Right lobe of liver (tissue), 6 donors: Measurements from ENCODE around the gene SSC5D. TPM values are rescaled to one million over a fixed set of nuclear protein-coding genes. Genes with fewer than 3 reads are reported as not detected.
"Not testable (repeated sequence)": the region's sequence is repeated elsewhere in the genome, so short reads cannot be mapped to it uniquely, and the experiment has no call there.

Source experiments
- ATAC-seq, 4 donors: fragments of 200-7000 bp; cut with Tn5 transposase; one replicate each; pipeline ENCODE4 v1.9.1; 2020; ENCODE audit warnings: mild to moderate bottlenecking in 4 of 4, moderate library complexity in 4 of 4
- DNase-seq, 3 donors: peaks; one replicate each; pipeline ENCODE4 v3.0.0-alpha.2; 2020
- H3K27ac ChIP-seq, 3 donors: fragments of 200-600 bp; one replicate each; pipeline ENCODE4 v1.8.0; 2022
- H3K27me3 ChIP-seq, 2 donors: fragments of 200-600 bp; one replicate each; pipeline ENCODE4 v1.8.0; 2022
- H3K36me3 ChIP-seq, 4 donors: fragments of 200-600 bp; sonication (generic) in 1 of 4; one replicate each; pipeline versions ENCODE4 v1.5.1 to v1.8.0; 2017 to 2022; ENCODE audit warnings: control low read depth in 1 of 4
- H3K4me1 ChIP-seq, 4 donors: fragments of 200-600 bp; sonication (generic) in 1 of 4; one replicate each; pipeline versions ENCODE4 v1.5.1 to v1.8.0; 2017 to 2022; ENCODE audit warnings: control low read depth in 1 of 4
- H3K4me3 ChIP-seq, 3 donors: fragments of 200-600 bp; one replicate each; pipeline ENCODE4 v1.8.0; 2022
- H3K9me3 ChIP-seq, 4 donors: fragments of 200-600 bp; sonication (generic) in 1 of 4; one replicate each; pipeline versions ENCODE4 v1.5.1 to v1.8.0; 2017 to 2022; ENCODE audit warnings: control low read depth in 1 of 4
- CTCF ChIP-seq, 4 donors: fragments of 200-600 bp in 3 of 4; fragments of 450-650 bp in 1 of 4; IDR thresholded peaks; one replicate each; pipeline versions ENCODE4 v1.5.1 to v1.8.0; 2016 to 2022; ENCODE audit warnings: antibody characterized with exemption in 4 of 4, mild to moderate bottlenecking in 2 of 4
- POLR2A ChIP-seq: fragments of 450-650 bp; IDR thresholded peaks from one replicate; pipeline ENCODE4 v1.6.1; 2017; ENCODE audit warnings: antibody characterized with exemption, mild to moderate bottlenecking
- WGBS: methylation state at CpG from one replicate; pipeline ENCODE4 v1.1.6; 2018; ENCODE audit warnings: low coverage, low lambda C conversion rate; ENCODE audit not compliant: insufficient coverage; ENCODE audit errors: missing lambda C conversion rate; 5-methylcytosine and 5-hydroxymethylcytosine counted together
- intact Hi-C, 2 donors: fragments of 100-400 bp; cut with DNase I; formaldehyde crosslinking; loops; one replicate each; pipeline versions ENCODE4 v1.11.2 to v1.14.1; 2022
- total RNA-seq, 6 experiments: library from RNA; depleted of rRNA in 2 of 6; stranded (reverse); fragments of >200 nt in 2 of 6; fragmentation: NEBNext Ultra II Directional in 3 of 6; extraction: Animal tissue kit (Norgen Biotek cat#: 25700) in 3 of 6; gene quantifications; one replicate each; pipeline versions ENCODE4 v1.1.0 to v1.2.4, GENCODE V29; 2016 to 2023
- donor health status: DM: no; HTN: yes; CAD: no.
- donor health status: DM: no; HTN: no; CAD: no.
- donor health status: DM: no; HTN: no; CAD: no.
- donor health status: DM: no; HTN: yes; CAD: no.
- donor health status: DM: no; HTN: yes; CAD: no.

The SSC5D gene
- total RNA-seq, 6 experiments from 2014 or later: 0.35 to 1.6 (median 1.2) TPM

GRCh38 chr19:55444646-55445045 is 43.6 kb upstream of the SSC5D start:
- Histone ChIP-seq H3K27ac (no peak overlapping the region), H3K27me3 (peaks cover 0 to 10% of the 10 kb centered on the region in 2 donors), H3K9me3 (no peaks in the 10 kb centered on the region), H3K36me3 (no peaks in the 10 kb centered on the region), H3K4me1 (no peaks in the 10 kb centered on the region), H3K4me3 (no peak overlapping the region)
- DNase-seq: peak in 1 of 3 donors; percentile 33
- 24% methylated on average over 7 of the region's 11 CpGs for WGBS
- no peak for TF ChIP-seq CTCF (IDR thresholded peaks at IDR 0.05)
- TF ChIP-seq POLR2A: no peak
- no peak for ATAC-seq
- intact Hi-C loops: no loop called here

GRCh38 chr19:55446060-55446459 is 42.2 kb upstream of the SSC5D start:
- Histone ChIP-seq H3K27ac (no peak overlapping the region), H3K36me3 (no peaks in the 10 kb centered on the region), H3K4me3 (no peak overlapping the region), H3K27me3 (no peaks in the 10 kb centered on the region), H3K9me3 (no peaks in the 10 kb centered on the region), H3K4me1 (no peaks in the 10 kb centered on the region)
- 48% methylated on average over 8 of the region's 8 CpGs for WGBS
- intact Hi-C loops: no loop called here
- ATAC-seq (no peak), DNase-seq (no peak)
- TF ChIP-seq POLR2A: no peak
- no peak for TF ChIP-seq CTCF (IDR thresholded peaks at IDR 0.05)

- ATAC-seq: peak; percentile 29 to 59 (median 42)
- Histone ChIP-seq H3K27me3 (no peaks in the 10 kb centered on the region), H3K4me1 (no peaks in the 10 kb centered on the region), H3K9me3 (no peaks in the 10 kb centered on the region), H3K27ac (no peak overlapping the region), H3K4me3 (no peak overlapping the region), H3K36me3 (no peaks in the 10 kb centered on the region)
- intact Hi-C loops: no loop called here
- DNase-seq: no peak
- no peak for TF ChIP-seq CTCF (IDR thresholded peaks at IDR 0.05)
- 43% methylated on average over 2 of the region's 16 CpGs for WGBS
Observed at GRCh38 chr19:55447421-55448174, 40.6 kb upstream of the SSC5D start.

GRCh38 chr19:55448175-55448490 is 40.1 kb upstream of the SSC5D start:
- WGBS: 89% methylated on average over 5 of the region's 5 CpGs
- intact Hi-C loops, H3K9me3 ChIP-seq, H3K4me3 ChIP-seq, H3K4me1 ChIP-seq, H3K36me3 ChIP-seq, ATAC-seq, H3K27ac ChIP-seq, H3K27me3 ChIP-seq, DNase-seq: not testable (repeated sequence)

GRCh38 chr19:55449469-55449868 is 38.8 kb upstream of the SSC5D start:
- peak in 1 of 3 donors; percentile 31 for DNase-seq
- ATAC-seq: no peak
- Histone ChIP-seq H3K36me3 (no peaks in the 10 kb centered on the region), H3K9me3 (no peaks in the 10 kb centered on the region), H3K27me3 (no peaks in the 10 kb centered on the region), H3K27ac (no peak overlapping the region), H3K4me3 (no peak overlapping the region), H3K4me1 (no peaks in the 10 kb centered on the region)
- WGBS: 16% methylated on average over 11 of the region's 16 CpGs
- TF ChIP-seq CTCF (IDR thresholded peaks at IDR 0.05): no peak
- no peak for TF ChIP-seq POLR2A
- intact Hi-C loops: no loop called here
